Measurements from ENCODE around the gene CSTB. TPM values are rescaled to one million over a fixed set of nuclear protein-coding genes. Genes with fewer than 3 reads are reported as not detected.
A peak's percentile ranks its signal among the peaks of the same experiment; 100 is the strongest.

The CSTB gene
- total RNA-seq, 1 experiment from 2014 or later = 136 TPM

DNA sequence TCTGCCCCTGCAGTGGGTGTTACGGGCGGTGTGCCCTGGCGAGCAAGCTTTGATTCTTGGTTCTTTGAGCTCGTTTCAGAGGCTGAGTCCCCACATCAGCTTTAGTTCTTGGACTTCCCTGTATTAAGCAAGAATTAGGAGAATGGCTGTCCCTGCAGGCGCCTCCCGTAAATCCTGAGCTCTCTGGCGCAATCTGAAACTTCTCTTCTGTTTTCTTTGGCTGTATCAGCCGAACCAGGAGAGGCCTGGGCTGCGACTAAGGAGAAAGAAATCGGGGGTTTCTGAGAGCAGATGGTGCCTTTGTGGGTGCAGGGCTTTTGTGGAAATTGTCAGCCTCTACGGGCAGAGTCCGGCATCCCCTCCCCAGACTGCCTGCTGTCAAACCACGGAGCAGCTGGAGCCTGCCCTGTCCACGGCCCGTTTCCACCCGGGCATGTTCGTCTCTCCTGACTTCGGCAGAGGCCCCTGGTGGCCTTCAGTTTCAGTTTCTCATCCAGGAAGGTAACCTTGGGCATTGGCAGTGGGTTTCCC lies 17.9 kb downstream of the CSTB start:
- Histone ChIP-seq H3K27ac (no peak overlapping the region), H2AFZ (no peak overlapping the region), H3K9me3 (ENCODE audit: insufficient read depth, low read depth) (no peaks in the 10 kb centered on the region), H4K20me1 (ENCODE audit: insufficient read depth) (no peaks in the 10 kb centered on the region), H3K4me3 (no peak overlapping the region), H3K9me2 (ENCODE audit: insufficient read depth) (no peaks in the 10 kb centered on the region), H3F3A (ENCODE audit: insufficient read depth, low read depth) (peaks cover 10% of the 10 kb centered on the region; the same call in 1 of the 2 replicates), H3K4me1 (replicated peaks; ENCODE audit: insufficient read depth) (no peaks in the 10 kb centered on the region), H3K4me2 (no peak overlapping the region), H3K27me3 (ENCODE audit: insufficient read depth, low read depth) (no peaks in the 10 kb centered on the region), H3K79me2 (ENCODE audit: low read depth) (no peaks in the 10 kb centered on the region), H3K36me3 (ENCODE audit: low read depth) (no peaks in the 10 kb centered on the region)
- CTCF ChIA-PET = no interaction called here
- intact Hi-C loops (cut with micrococcal nuclease; ENCODE audit: unreplicated experiment) = no loop called here
- no peak for DNase-seq
- POLR2A ChIA-PET (ENCODE audit: unreplicated experiment) = no interaction called here
- TF ChIP-seq, protein P1, sequence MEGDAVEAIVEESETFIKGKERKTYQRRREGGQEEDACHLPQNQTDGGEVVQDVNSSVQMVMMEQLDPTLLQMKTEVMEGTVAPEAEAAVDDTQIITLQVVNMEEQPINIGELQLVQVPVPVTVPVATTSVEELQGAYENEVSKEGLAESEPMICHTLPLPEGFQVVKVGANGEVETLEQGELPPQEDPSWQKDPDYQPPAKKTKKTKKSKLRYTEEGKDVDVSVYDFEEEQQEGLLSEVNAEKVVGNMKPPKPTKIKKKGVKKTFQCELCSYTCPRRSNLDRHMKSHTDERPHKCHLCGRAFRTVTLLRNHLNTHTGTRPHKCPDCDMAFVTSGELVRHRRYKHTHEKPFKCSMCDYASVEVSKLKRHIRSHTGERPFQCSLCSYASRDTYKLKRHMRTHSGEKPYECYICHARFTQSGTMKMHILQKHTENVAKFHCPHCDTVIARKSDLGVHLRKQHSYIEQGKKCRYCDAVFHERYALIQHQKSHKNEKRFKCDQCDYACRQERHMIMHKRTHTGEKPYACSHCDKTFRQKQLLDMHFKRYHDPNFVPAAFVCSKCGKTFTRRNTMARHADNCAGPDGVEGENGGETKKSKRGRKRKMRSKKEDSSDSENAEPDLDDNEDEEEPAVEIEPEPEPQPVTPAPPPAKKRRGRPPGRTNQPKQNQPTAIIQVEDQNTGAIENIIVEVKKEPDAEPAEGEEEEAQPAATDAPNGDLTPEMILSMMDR (conservative IDR thresholded peaks at IDR 0.05) = no peak
- TF ChIP-seq EZH2 (IDR thresholded peaks at IDR 0.05; ENCODE audit: low read depth) = no peak
- BruUV-seq (replicated peaks) = no TSS peak

DNA sequence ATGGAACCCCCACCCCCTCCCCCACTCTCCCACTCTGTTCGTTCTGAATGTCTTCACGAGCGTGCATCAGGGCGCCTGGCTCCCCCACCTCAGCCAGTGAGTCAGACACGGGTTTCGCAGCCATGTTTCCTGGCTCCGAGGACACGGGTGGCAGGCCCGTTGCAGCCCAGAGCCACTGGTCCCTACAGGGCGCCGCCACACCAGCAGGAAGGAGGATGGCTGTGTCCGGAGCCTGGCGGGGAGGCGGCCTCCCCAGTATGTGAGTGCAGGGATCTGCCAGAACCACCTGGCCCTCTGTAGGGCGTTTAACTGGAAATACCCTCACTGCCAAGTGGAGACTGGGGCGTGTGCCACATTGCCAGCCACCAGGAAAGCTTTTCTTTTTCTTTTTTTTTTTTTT lies 18.5 kb downstream of the CSTB start:
- ChIA-PET POLR2A (ENCODE audit: unreplicated experiment) (no interaction called here), CTCF (no interaction called here)
- Histone ChIP-seq H3K9me3 (ENCODE audit: insufficient read depth, low read depth) (no peaks in the 10 kb centered on the region), H3K4me1 (replicated peaks; ENCODE audit: insufficient read depth) (no peaks in the 10 kb centered on the region), H3K4me3 (no peak overlapping the region), H3K4me2 (no peak overlapping the region), H2AFZ (no peak overlapping the region), H3K36me3 (ENCODE audit: low read depth) (no peaks in the 10 kb centered on the region), H4K20me1 (ENCODE audit: insufficient read depth) (no peaks in the 10 kb centered on the region), H3K27ac (no peak overlapping the region), H3K27me3 (ENCODE audit: insufficient read depth, low read depth) (no peaks in the 10 kb centered on the region), H3K79me2 (ENCODE audit: low read depth) (no peaks in the 10 kb centered on the region), H3F3A (ENCODE audit: insufficient read depth, low read depth) (peaks cover 10% of the 10 kb centered on the region; the same call in 1 of the 2 replicates), H3K9me2 (ENCODE audit: insufficient read depth) (no peaks in the 10 kb centered on the region)
- TSS peak; percentile 12 for BruUV-seq (replicated peaks)
- TF ChIP-seq EZH2 (IDR thresholded peaks at IDR 0.05; ENCODE audit: low read depth) = no peak
- TF ChIP-seq, protein P1 (conservative IDR thresholded peaks at IDR 0.05) = no peak
- intact Hi-C loops (cut with micrococcal nuclease; ENCODE audit: unreplicated experiment) = no loop called here
- DNase-seq = no peak

- Histone ChIP-seq H3K9me2 (ENCODE audit: insufficient read depth) (no peaks in the 10 kb centered on the region), H3F3A (ENCODE audit: insufficient read depth, low read depth) (peaks cover 10% of the 10 kb centered on the region; the same call in 1 of the 2 replicates), H3K36me3 (ENCODE audit: low read depth) (no peaks in the 10 kb centered on the region), H3K27ac (no peak overlapping the region), H3K4me2 (no peak overlapping the region), H3K27me3 (ENCODE audit: insufficient read depth, low read depth) (no peaks in the 10 kb centered on the region), H4K20me1 (ENCODE audit: insufficient read depth) (no peaks in the 10 kb centered on the region), H3K4me1 (replicated peaks; ENCODE audit: insufficient read depth) (no peaks in the 10 kb centered on the region), H3K4me3 (no peak overlapping the region), H2AFZ (no peak overlapping the region), H3K9me3 (ENCODE audit: insufficient read depth, low read depth) (no peaks in the 10 kb centered on the region), H3K79me2 (ENCODE audit: low read depth) (no peaks in the 10 kb centered on the region)
- intact Hi-C loops (cut with micrococcal nuclease; ENCODE audit: unreplicated experiment) = no loop called here
- no peak for DNase-seq
- no TSS peak for BruUV-seq (replicated peaks)
- POLR2A ChIA-PET (ENCODE audit: unreplicated experiment) = no interaction called here
- CTCF ChIA-PET = no interaction called here
- no peak for TF ChIP-seq EZH2 (IDR thresholded peaks at IDR 0.05; ENCODE audit: low read depth)
- TF ChIP-seq, protein P1 (conservative IDR thresholded peaks at IDR 0.05) = no peak
These were observed 20.1 kb downstream of the CSTB start for GRCh38 chr21:43755820-43756594.
